ENCODE results near the gene DDX50. TPM values are rescaled to one million over a fixed set of nuclear protein-coding genes. Genes with fewer than 3 reads are reported as not detected.
"Not testable (repeated sequence)": the region's sequence is repeated elsewhere in the genome, so short reads cannot be mapped to it uniquely, and the experiment has no call there.

The DDX50 gene
- total and polyA plus RNA-seq, 2 experiments from 2014 or later = 19.5 to 40.9 TPM

- Histone ChIP-seq H3K36me3 (replicated peaks; ENCODE audit: insufficient read depth, low read depth) (peaks cover 7% of the 10 kb centered on the region), H3K27ac (no peak overlapping the region), H3K4me2 (no peak overlapping the region), H3K9me3 (ENCODE audit: low read depth) (no peaks in the 10 kb centered on the region), H3K27me3 (no peaks in the 10 kb centered on the region), H4K20me1 (ENCODE audit: insufficient read depth, poor library complexity, severe bottlenecking) (peaks cover 10% of the 10 kb centered on the region), H2AFZ (no peak overlapping the region), H3K4me3 (no peak overlapping the region), H3K4me1 (ENCODE audit: insufficient read depth) (peaks cover 17% of the 10 kb centered on the region), H3K9me2 (replicated peaks; ENCODE audit: insufficient read depth) (no peaks in the 10 kb centered on the region), H3K79me2 (peaks cover 64% of the 10 kb centered on the region)
- 99% methylated on average over 4 of the region's 4 CpGs for WGBS (ENCODE audit: low lambda C conversion rate, missing lambda C conversion rate)
- no peak for DNase-seq (ENCODE audit: low spot score)
- TF ChIP-seq EZH2 (IDR thresholded peaks at IDR 0.05; ENCODE audit: borderline replicate concordance) (no peak), CTCF (IDR thresholded peaks at IDR 0.05; ENCODE audit: poor library complexity) (no peak), EZH2phosphoT487 (IDR thresholded peaks at IDR 0.05; ENCODE audit: low read depth, severe bottlenecking, unreplicated experiment) (no peak)
Observed at GRCh38 chr10:68959695-68960527, 58.8 kb downstream of the DDX50 start.

- no peak for TF ChIP-seq EZH2 (IDR thresholded peaks at IDR 0.05; ENCODE audit: borderline replicate concordance)
- TF ChIP-seq EZH2phosphoT487 (IDR thresholded peaks at IDR 0.05; ENCODE audit: low read depth, severe bottlenecking, unreplicated experiment) = no peak
- TF ChIP-seq CTCF (IDR thresholded peaks at IDR 0.05; ENCODE audit: poor library complexity) = no peak
- H3K36me3 ChIP-seq (replicated peaks; ENCODE audit: insufficient read depth, low read depth) = peaks cover 7% of the 10 kb centered on the region
- H3K27me3 ChIP-seq = no peaks in the 10 kb centered on the region
- H3K4me2 ChIP-seq = no peak overlapping the region
- H3K4me1 ChIP-seq (ENCODE audit: insufficient read depth) = peaks cover 2% of the 10 kb centered on the region
- H2AFZ ChIP-seq = no peak overlapping the region
- no peaks in the 10 kb centered on the region for H3K9me3 ChIP-seq (ENCODE audit: low read depth)
- DNase-seq (ENCODE audit: low spot score) = no peak
- 94% methylated on average over 4 of the region's 4 CpGs for WGBS (ENCODE audit: low lambda C conversion rate, missing lambda C conversion rate)
- no peak overlapping the region for H3K4me3 ChIP-seq
- no peaks in the 10 kb centered on the region for H3K9me2 ChIP-seq (replicated peaks; ENCODE audit: insufficient read depth)
- H3K27ac ChIP-seq = no peak overlapping the region
- H4K20me1 ChIP-seq (ENCODE audit: insufficient read depth, poor library complexity, severe bottlenecking) = peaks cover 10% of the 10 kb centered on the region
- peaks cover 53% of the 10 kb centered on the region for H3K79me2 ChIP-seq
Observed at GRCh38 chr10:68963151-68963550, 62.0 kb downstream of the DDX50 start.

GRCh38 chr10:68973975-68974374, 72.9 kb downstream of the DDX50 start:
- H3K79me2 ChIP-seq = peaks cover 3% of the 10 kb centered on the region
- H2AFZ ChIP-seq = no peak overlapping the region
- no peak overlapping the region for H3K4me3 ChIP-seq
- H3K9me2 ChIP-seq (replicated peaks; ENCODE audit: insufficient read depth) = no peaks in the 10 kb centered on the region
- WGBS (ENCODE audit: low lambda C conversion rate, missing lambda C conversion rate) = 87% methylated on average over 5 of the region's 5 CpGs
- no peak overlapping the region for H3K4me2 ChIP-seq
- DNase-seq (ENCODE audit: low spot score) = no peak
- H3K27ac ChIP-seq = no peak overlapping the region
- H3K4me1 ChIP-seq (ENCODE audit: insufficient read depth) = no peaks in the 10 kb centered on the region
- H3K36me3 ChIP-seq (replicated peaks; ENCODE audit: insufficient read depth, low read depth) = peaks cover 3% of the 10 kb centered on the region
- H3K9me3 ChIP-seq (ENCODE audit: low read depth) = no peaks in the 10 kb centered on the region
- H3K27me3 ChIP-seq = no peaks in the 10 kb centered on the region
- TF ChIP-seq EZH2 (IDR thresholded peaks at IDR 0.05; ENCODE audit: borderline replicate concordance) = no peak
- TF ChIP-seq EZH2phosphoT487 (IDR thresholded peaks at IDR 0.05; ENCODE audit: low read depth, severe bottlenecking, unreplicated experiment) = no peak
- TF ChIP-seq CTCF (IDR thresholded peaks at IDR 0.05; ENCODE audit: poor library complexity) = no peak
- H4K20me1 ChIP-seq (ENCODE audit: insufficient read depth, poor library complexity, severe bottlenecking) = no peaks in the 10 kb centered on the region

GRCh38 chr10:68975936-68976473, 74.9 kb downstream of the DDX50 start:
- not testable (repeated sequence) for DNase-seq (ENCODE audit: low spot score); H3K4me1 ChIP-seq (ENCODE audit: insufficient read depth); H3K4me2 ChIP-seq; H3K9me3 ChIP-seq (ENCODE audit: low read depth); H3K9me2 ChIP-seq (replicated peaks; ENCODE audit: insufficient read depth); H3K27ac ChIP-seq; H3K27me3 ChIP-seq; H3K36me3 ChIP-seq (replicated peaks; ENCODE audit: insufficient read depth, low read depth); H3K79me2 ChIP-seq; H3K4me3 ChIP-seq; H4K20me1 ChIP-seq (ENCODE audit: insufficient read depth, poor library complexity, severe bottlenecking); H2AFZ ChIP-seq
- WGBS (ENCODE audit: low lambda C conversion rate, missing lambda C conversion rate) = 100% methylated on average over 5 of the region's 5 CpGs

- H3K9me3 ChIP-seq (ENCODE audit: low read depth); H3K4me2 ChIP-seq; H3K27ac ChIP-seq; H3K4me1 ChIP-seq (ENCODE audit: insufficient read depth); DNase-seq (ENCODE audit: low spot score); H3K36me3 ChIP-seq (replicated peaks; ENCODE audit: insufficient read depth, low read depth); H3K27me3 ChIP-seq; H3K9me2 ChIP-seq (replicated peaks; ENCODE audit: insufficient read depth); H3K79me2 ChIP-seq; H4K20me1 ChIP-seq (ENCODE audit: insufficient read depth, poor library complexity, severe bottlenecking); H3K4me3 ChIP-seq; H2AFZ ChIP-seq: not testable (repeated sequence)
- WGBS (ENCODE audit: low lambda C conversion rate, missing lambda C conversion rate) = 92% methylated on average over 6 of the region's 6 CpGs
Observed at GRCh38 chr10:68979738-68980137, 78.6 kb downstream of the DDX50 start.
